Measurements from ENCODE around the gene MED13. TPM values are rescaled to one million over a fixed set of nuclear protein-coding genes. Genes with fewer than 3 reads are reported as not detected.

The MED13 gene
- total and polyA plus RNA-seq, 9 of the 15 experiments (the other 6 are each of a cell fraction or from before 2014, with no cell fraction given), result 5.4 to 48.4 (median 28.2) TPM

- Histone ChIP-seq H3K9ac (ENCODE audit: insufficient read depth in 1 of 2, low read depth in 2 of 2, low read length in 2 of 2) (0 out of 4 replicates have a peak overlapping the region, but pooled peaks of 1 of the 2 experiments have one; percentile 14), H3K36me3 (ENCODE audit: control insufficient read depth, insufficient read depth, low read length) (no peaks in the 10 kb centered on the region), H3K9me1 (ENCODE audit: control insufficient read depth, insufficient read depth, low read length) (no peaks in the 10 kb centered on the region), H3K27me3 (ENCODE audit: control insufficient read depth in 2 of 2, insufficient read depth in 2 of 2, low read length in 2 of 2) (no peaks in the 10 kb centered on the region), H2AFZ (ENCODE audit: low read depth, low read length) (peak overlapping the region; percentile 91), H3K4me1 (replicated peaks in 1 of 2; ENCODE audit: control insufficient read depth in 2 of 2, insufficient read depth in 2 of 2, low read length in 2 of 2) (peaks cover 4 to 9% of the 10 kb centered on the region in 2 experiments; a peak in 2 of 5 replicates), H3K4me2 (ENCODE audit: insufficient read depth, low read length) (peak overlapping the region; percentile 59), H3K79me2 (ENCODE audit: control insufficient read depth, insufficient read depth, low read length) (no peaks in the 10 kb centered on the region), H3K9me3 (replicated peaks; ENCODE audit: control insufficient read depth, insufficient read depth, low read depth, low read length) (no peaks in the 10 kb centered on the region), H3K4me3 (no peak overlapping the region), H4K20me1 (replicated peaks; ENCODE audit: control insufficient read depth, insufficient read depth, low read length) (no peaks in the 10 kb centered on the region), H3K27ac (ENCODE audit: extremely low read depth, low read depth, low read length) (peak overlapping the region; percentile 36; the same call in 1 of the 3 replicates)
- ATAC-seq (peak; percentile 91), DNase-seq (ENCODE audit: extremely low read depth in 1 of 4, low spot score in 3 of 4) (peak; percentile 21 to 61 (median 41)), FAIRE-seq (peak; percentile 71)
- in situ Hi-C loops (cut with MboI) (no loop called here), intact Hi-C loops (cut with micrococcal nuclease) (no loop called here)
- POLR2A ChIA-PET, result interaction anchor here (1.1 kb wide), 1 partner anchor 9 kb away, joined by 4 read pairs; no protein-coding TSS in a partner anchor
- CTCF ChIA-PET (ENCODE audit: low intra/inter-chr PET ratio), result interaction anchor here (0.7 kb wide), 1 partner anchor 24 kb away, joined by 3 read pairs; no protein-coding TSS in a partner anchor
- 16% methylated on average over 7 of the region's 7 CpGs for WGBS (ENCODE audit: insufficient coverage, low coverage, missing lambda C conversion rate)
- no TSS peak for BruUV-seq (replicated peaks)
- no peak for TF ChIP-seq ZSCAN29 (IDR thresholded peaks at IDR 0.05)
- no peak for TF ChIP-seq CEBPZ (IDR thresholded peaks at IDR 0.05; ENCODE audit: borderline replicate concordance, low read depth, low read length)
- TF ChIP-seq BACH1 (tag; IDR thresholded peaks at IDR 0.05), result no peak
- TF ChIP-seq E2F6 (IDR thresholded peaks at IDR 0.05; ENCODE audit: borderline replicate concordance in 1 of 2, extremely low read depth in 1 of 2, insufficient read depth in 1 of 2, insufficient read length in 1 of 2, low read depth in 1 of 2, low read length in 1 of 2, poor library complexity in 1 of 2, severe bottlenecking in 1 of 2), result no peak
- no peak for TF ChIP-seq RBM22 (IDR thresholded peaks at IDR 0.05; ENCODE audit: low read depth, low read length, poor library complexity, severe bottlenecking)
- no peak for TF ChIP-seq TAF9B (IDR thresholded peaks at IDR 0.05; ENCODE audit: partially characterized antibody)
- TF ChIP-seq KLF16 (IDR thresholded peaks at IDR 0.05), result no peak
- no peak for TF ChIP-seq SREBF2 (CRISPR knock-in tag; IDR thresholded peaks at IDR 0.05)
- no peak for TF ChIP-seq ZBTB49 (CRISPR knock-in tag; IDR thresholded peaks at IDR 0.05; ENCODE audit: borderline replicate concordance)
- no peak for TF ChIP-seq MAFF (IDR thresholded peaks at IDR 0.05; ENCODE audit: low read length)
- TF ChIP-seq GTF2E2 (tag; IDR thresholded peaks at IDR 0.05), result no peak
- peak; percentile 47; the same call in 1 of the 2 replicates for TF ChIP-seq SMARCA4 (IDR thresholded peaks at IDR 0.05)
- 0 out of 2 replicates have a peak, but pooled peaks have one; percentile 15 for TF ChIP-seq SOX6 (IDR thresholded peaks at IDR 0.05)
- TF ChIP-seq RCOR1 (IDR thresholded peaks at IDR 0.05; ENCODE audit: borderline replicate concordance in 1 of 2, low read depth in 2 of 2, low read length in 2 of 2), result peak in 1 of 2 experiments; percentile 48; a peak in 1 of 4 replicates
Observed at GRCh38 chr17:62085511-62086408, 20.7 kb upstream of the MED13 start.
